ENCODE results near the gene BDH2.

Gene BDH2

DNA sequence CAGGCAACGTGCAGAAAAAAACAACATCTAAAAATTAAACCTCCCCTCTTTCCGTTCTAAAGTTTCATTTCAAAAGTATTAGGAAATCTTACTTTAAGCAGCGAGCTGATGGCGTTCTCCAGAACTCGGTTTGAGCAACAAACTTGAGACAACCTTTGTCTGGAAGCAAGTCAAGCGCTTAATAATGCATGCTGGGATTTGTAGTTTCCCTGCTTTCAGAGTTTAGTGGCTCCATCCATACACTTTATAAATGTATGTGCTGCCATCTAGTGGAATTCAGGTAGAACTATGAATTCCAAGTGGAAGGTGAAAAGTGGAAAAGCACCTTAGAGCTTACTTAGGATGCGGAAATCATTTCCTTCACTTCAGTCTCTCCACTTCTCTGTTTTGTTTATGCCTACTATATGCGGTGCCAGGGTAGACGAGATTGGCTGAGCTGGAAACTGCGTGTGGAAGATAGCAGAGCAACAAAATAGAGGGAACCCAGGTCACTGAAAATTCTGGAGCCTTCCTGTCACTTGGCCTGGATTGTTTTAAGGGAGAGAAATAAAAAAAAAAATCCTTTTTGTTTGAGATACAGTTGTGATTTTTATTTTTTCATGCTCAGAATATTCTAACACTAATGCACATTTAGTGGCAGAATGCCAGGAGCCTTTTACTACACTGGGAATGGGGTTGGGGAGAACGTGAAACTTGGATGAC lies at the start of gene BDH2:
Gene BDH2, minus strand, starts transcription at position 144 of the 702 bp plus-strand sequence. CDS start 3,580 bp downstream, outside the sequence.
- DNase-seq (ENCODE audit: low spot score) = peak; percentile 98

DNA sequence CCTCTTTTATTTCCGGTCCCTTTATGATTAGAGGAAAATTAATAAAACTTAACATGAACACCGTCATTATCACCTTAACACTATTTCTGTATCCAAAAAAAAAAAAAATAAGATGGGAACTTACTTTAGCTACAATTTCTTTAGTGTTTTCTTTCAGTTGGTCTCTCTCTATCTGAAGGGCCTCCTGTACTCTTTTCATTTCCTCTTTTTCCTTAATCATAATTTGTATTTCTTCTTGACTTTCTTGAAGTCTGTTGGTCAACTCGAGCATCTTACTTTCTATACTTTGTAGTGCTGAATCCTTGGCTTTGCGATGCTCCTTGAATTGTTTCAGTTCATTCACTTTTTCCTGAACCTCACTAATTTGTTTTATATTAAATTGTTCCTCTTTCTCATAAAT lies 45.3 kb upstream of the BDH2 start:
- no peak for DNase-seq (ENCODE audit: low spot score)

- DNase-seq (ENCODE audit: low spot score) = no peak
These were observed 37.8 kb upstream of the BDH2 start for GRCh38 chr4:103137446-103137827.

DNA sequence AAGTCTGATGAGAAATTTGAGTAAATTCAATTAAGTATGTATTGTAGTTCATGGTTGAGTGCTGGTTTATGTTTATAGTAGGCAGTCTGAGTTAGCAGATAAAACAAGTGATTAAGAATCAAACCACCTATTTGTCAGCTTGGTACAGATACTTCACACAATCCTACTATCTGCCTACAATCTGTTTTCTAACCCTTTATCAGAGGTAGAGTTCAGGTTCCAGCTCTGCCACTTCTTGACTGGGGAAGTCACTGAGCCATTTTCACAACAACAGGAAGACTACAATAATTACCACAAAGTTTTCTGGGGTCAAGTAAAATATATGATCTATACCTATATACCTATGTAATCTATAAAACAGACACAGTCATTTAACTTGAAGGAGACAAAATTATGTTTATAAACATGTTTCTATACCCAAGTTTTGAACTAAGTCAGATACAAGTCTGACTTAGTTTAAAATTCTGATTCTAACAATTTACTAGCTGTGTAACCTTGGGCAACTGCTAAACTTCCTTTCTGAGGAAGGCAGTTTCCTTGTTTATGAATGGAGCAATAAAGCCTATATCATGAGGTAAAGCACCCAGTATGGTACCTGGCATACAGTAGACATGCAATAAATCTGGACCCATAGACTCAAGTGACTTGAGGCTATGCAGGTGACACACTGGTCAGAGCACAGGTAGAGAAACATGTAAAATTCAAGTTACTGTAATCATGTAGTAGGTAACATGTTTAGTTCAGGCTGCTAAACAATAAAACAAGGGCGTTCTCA lies 37.2 kb upstream of the BDH2 start:
- DNase-seq (ENCODE audit: low spot score) = no peak

DNA sequence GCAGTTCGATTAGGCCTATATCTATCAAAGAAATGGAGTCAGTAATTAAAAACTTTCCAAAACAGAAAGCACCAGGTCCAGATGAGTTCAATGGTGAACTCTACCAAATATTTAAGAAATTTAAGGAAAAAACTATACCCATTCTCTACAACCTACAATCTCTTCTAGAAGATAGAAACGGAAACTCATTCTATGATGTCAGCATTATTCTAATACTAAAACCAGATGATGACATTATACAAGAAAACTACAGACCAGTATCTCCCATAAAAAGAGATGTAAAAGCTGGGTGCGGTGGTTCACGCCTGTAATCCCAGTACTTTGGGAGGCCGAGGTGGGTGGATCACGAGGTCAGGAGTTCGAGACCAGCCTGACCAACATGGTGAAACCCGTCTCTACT lies 29.5 kb upstream of the BDH2 start:
- no peak for DNase-seq (ENCODE audit: low spot score)

GRCh38 chr4:103126126-103126525 lies 26.5 kb upstream of the BDH2 start:
- no peak for DNase-seq (ENCODE audit: low spot score)

GRCh38 chr4:103123114-103123513 lies 23.5 kb upstream of the BDH2 start:
- no peak for DNase-seq (ENCODE audit: low spot score)

DNA sequence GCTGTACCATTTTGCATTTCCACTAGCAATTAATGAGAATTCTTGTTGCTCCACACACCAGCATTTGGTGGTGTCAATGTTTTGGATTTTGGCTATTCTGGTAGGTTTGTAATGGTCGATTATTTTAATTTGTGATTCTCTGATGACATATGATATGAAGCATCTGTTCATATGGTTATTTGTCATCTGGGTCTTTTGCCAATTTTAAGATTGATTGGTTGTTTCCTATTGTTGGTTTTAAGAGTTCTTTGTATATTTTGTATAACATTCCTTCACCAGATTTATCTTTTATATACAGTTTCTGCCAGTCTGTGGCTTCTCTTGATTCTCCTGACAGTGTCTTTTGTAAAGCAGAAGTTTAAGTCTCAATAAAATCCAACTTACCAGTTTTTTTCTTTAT lies 18.5 kb upstream of the BDH2 start:
- DNase-seq (ENCODE audit: low spot score) = no peak

- no peak for DNase-seq (ENCODE audit: low spot score)
These were observed 12.0 kb upstream of the BDH2 start for GRCh38 chr4:103111598-103111997.

DNA sequence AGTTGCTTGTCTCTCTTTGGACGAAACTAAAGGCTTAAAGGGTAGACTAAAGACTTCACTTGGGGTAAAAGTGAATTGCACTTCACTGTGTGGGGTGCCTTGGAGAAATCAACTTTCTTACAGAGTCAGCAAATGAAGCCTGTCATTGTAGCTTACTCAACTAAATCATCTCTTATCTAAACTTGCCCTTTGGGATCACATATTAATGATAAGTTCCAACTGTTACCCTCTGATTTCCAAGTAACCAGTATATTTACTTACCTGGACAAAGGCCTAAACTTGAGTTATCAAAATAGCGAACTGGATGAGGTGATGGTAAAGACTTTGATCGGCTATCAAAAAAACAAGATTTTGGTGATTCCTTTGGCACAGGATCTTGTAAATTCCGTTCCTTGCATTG lies 8.9 kb upstream of the BDH2 start:
- no peak for DNase-seq (ENCODE audit: low spot score)

GRCh38 chr4:103105558-103106356 lies 6.1 kb upstream of the BDH2 start:
- no peak for DNase-seq (ENCODE audit: low spot score)

GRCh38 chr4:103104886-103105285 lies 5.3 kb upstream of the BDH2 start:
- no peak for DNase-seq (ENCODE audit: low spot score)

DNA sequence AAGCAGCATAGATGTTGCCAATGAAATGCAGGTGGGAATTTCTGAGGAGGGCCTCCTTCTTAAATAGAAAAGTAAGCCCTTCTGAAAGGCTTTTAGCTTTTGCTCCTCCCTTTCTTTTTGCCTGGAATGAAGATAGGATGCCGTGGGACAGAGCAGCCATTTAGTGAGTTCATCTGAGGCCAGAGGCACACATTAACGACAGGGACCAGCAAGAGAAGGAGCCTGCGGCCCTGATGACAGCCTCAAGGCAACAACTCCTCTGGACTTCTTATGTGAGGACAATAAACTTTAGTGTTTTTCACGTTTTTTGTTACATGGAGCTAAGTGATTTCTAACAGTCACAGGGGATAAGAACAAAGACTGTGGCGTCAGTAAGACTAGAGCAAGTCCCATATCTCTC lies 1.1 kb upstream of the BDH2 start:
- DNase-seq (ENCODE audit: low spot score) = no peak

DNA sequence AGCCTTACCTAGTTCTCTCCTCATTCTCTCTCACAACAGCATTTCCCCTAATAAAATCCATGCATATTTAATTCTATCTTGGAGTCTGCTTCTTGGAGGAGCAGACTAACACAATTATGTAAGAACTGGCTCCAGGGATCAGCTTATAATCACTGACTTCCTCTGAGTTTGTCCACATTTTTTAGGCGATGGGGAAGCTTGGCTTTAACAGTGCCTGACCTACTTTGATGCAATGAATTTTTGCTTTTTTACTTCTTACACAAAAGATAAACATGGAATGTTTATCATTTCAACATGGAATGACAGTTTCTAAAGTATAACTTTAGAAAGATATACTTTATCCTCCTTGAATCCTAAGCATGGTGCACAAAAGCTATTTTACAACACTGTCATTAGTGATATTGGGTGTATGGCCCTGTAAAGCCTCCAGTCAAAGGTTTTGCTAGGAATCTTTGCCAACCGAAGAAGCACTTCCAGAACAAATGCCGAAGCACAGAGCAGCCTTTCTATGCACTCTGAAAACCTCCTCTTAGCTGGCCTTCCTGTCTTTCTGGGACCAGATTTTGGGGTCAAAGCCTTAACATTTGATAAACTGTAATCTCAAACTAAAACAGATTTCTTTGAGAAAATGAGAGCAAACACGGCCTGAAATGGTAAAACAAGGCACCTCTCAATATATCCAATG lies 736 bp downstream of the BDH2 start:
- DNase-seq (ENCODE audit: low spot score) = peak; percentile 64

- no peak for DNase-seq (ENCODE audit: low spot score)
These were observed 1.3 kb downstream of the BDH2 start for GRCh38 chr4:103098341-103098740.

GRCh38 chr4:103097112-103097511 lies 2.5 kb downstream of the BDH2 start:
- no peak for DNase-seq (ENCODE audit: low spot score)

DNA sequence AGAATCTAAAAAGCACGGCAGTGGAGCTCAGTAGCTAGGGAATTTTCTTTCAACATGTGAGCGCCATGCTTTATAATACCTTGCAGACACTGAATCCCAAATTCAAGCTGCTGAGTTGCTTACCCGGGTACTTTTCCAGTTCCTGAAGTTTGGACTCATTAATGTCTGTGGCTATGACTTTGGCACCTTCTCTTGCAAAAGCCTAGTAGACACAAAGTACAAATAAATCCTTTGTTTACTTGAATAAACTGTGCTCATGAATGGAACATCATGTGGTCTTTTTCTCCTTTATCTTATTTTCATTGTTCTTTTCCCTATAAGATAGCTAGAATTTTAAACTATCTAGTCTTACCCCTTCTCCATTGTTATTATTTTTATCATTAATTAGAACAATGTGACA lies 4.6 kb downstream of the BDH2 start:
- DNase-seq (ENCODE audit: low spot score) = peak; percentile 90

DNA sequence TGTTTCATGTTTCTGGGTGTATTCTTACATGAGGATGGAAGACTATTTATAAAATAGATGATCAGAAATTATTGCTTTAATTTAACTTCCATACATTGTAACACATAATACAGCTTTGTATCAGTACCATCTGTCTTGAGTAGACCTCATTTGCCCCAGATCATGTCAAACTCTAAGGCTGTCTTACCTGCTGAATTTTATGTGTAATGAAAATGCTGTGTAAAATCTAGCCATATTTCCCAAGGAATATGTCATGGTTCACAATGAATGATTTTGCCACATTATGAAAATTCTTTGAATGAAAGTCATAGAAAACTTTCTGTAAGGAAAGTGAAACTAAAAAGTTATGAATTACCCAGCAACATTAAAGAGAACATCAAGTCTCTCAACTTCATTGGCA lies 7.4 kb downstream of the BDH2 start:
- no peak for DNase-seq (ENCODE audit: low spot score)

- peak; percentile 94 for DNase-seq (ENCODE audit: low spot score)
These were observed 7.9 kb downstream of the BDH2 start for GRCh38 chr4:103091601-103092223.

GRCh38 chr4:103089481-103089880 lies 10.2 kb downstream of the BDH2 start:
- DNase-seq (ENCODE audit: low spot score) = no peak

DNA sequence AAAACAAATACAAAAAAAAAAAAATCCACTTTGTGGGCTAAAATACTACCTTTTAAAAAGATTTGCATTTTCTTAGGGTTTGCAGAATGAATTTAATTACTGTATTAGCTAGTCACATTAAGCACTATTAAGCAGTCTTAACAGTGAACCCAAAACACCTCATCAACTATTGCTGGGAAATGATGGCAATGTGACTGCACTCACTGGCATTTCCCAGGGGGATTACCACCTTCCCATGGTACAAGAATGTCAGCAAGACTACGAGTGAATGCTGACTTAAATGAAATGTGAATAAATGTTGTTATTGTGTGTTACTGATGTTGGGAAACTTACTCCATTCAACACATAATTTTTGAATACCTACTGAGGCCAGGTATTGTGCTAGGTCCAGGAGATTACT lies 13.1 kb downstream of the BDH2 start:
- DNase-seq (ENCODE audit: low spot score) = no peak

Measured in pons (tissue), 1 donor.